HCT116 (cell line): ENCODE data around the gene PDCL2.

ENCODE experiments used
- CTCF ChIP-seq, 3 experiments: fragments of 200-600 bp in 1 of 3; sonication (generic) in 1 of 3; IDR thresholded peaks in 2 of 3; conservative IDR thresholded peaks in 1 of 3; 2 replicates each; pipeline ENCODE4 v1.5.1; 2012 to 2017; ENCODE audit warnings: low read depth in 2 of 3, low read length in 2 of 3, antibody characterized with exemption in 1 of 3, borderline replicate concordance in 1 of 3, control low read depth in 1 of 3, mild to moderate bottlenecking in 1 of 3, mixed read lengths in 1 of 3, mixed run types in 1 of 3, moderate library complexity in 1 of 3; ENCODE audit not compliant: insufficient read depth in 1 of 3
- MAX ChIP-seq: IDR thresholded peaks from 2 replicates; pipeline ENCODE4 v1.6.1; 2012
- POLR2A ChIP-seq: IDR thresholded peaks from 2 replicates; pipeline ENCODE4 v1.7.0; 2011; ENCODE audit warnings: borderline replicate concordance; ENCODE audit not compliant: insufficient read depth, insufficient read length; ENCODE audit errors: extremely low read depth
- REST ChIP-seq: IDR thresholded peaks from 2 replicates; pipeline ENCODE4 v1.6.1; 2012; ENCODE audit warnings: low read depth
- SIN3A ChIP-seq: IDR thresholded peaks from 2 replicates; pipeline ENCODE4 v1.6.1; 2012; ENCODE audit warnings: low read depth

- TF ChIP-seq CTCF (IDR thresholded peaks at IDR 0.05 in 2 of 3, conservative IDR thresholded peaks at IDR 0.05 in 1 of 3; ENCODE audit: borderline replicate concordance in 1 of 3, insufficient read depth in 1 of 3, low read depth in 2 of 3, low read length in 2 of 3) (no peak), REST (no peak), POLR2A (no peak), SIN3A (no peak), MAX (no peak)
Measured at GRCh38 chr4:55547918-55548317, 44.1 kb downstream of the PDCL2 start.
